CD4-positive, alpha-beta T cell (primary cell): ENCODE results near the gene SPAG7. TPM values are rescaled to one million over a fixed set of nuclear protein-coding genes. Genes with fewer than 3 reads are reported as not detected.
"Not testable (repeated sequence)": the region's sequence is repeated elsewhere in the genome, so short reads cannot be mapped to it uniquely, and the experiment has no call there.

Experiments
- ATAC-seq: fragments of 200-7000 bp; cut with Tn5 transposase; one replicate; pipeline ENCODE4 v1.10.0; 2022; ENCODE audit warnings: mild to moderate bottlenecking; ENCODE audit not compliant: poor library complexity
- CTCF ChIA-PET: fragments of 350-600 bp; sonication (Branson Sonifier 250); formaldehyde crosslinking; loops from one replicate; lab custom pipeline; 2021; ENCODE audit warnings: antibody characterized with exemption, inconsistent platforms; lab: Charles Lee
- POLR2A ChIA-PET: fragments of 350-600 bp; sonication (Branson Sonifier 250); formaldehyde crosslinking; loops from one replicate; lab custom pipeline; 2021; ENCODE audit warnings: antibody characterized with exemption, inconsistent platforms; lab: Charles Lee
- DNase-seq, 14 experiments: peaks; one replicate each; pipeline ENCODE4 v3.0.0-alpha.2; 2013 to 2020; ENCODE audit warnings: mixed read lengths in 2 of 14
- H3K27ac ChIP-seq, 2 donors: one replicate each; pipeline versions ENCODE4 v1.5.1 to v1.7.0; 2013; ENCODE audit warnings: low read length in 2 of 2, low read depth in 1 of 2, mild to moderate bottlenecking in 1 of 2
- H3K27me3 ChIP-seq, 2 experiments: 1 replicate in 1 of 2; 2 replicates in 1 of 2; pipeline versions ENCODE4 v1.6.1 to v1.7.0; 2013; ENCODE audit warnings: low read length in 2 of 2, control low read depth in 1 of 2, mild to moderate bottlenecking in 1 of 2, moderate library complexity in 1 of 2; ENCODE audit not compliant: insufficient read depth in 2 of 2, control insufficient read depth in 1 of 2
- H3K36me3 ChIP-seq: one replicate; pipeline ENCODE4 v1.6.1; 2013; ENCODE audit warnings: low read length, control low read depth; ENCODE audit not compliant: insufficient read depth
- H3K4me1 ChIP-seq: one replicate; pipeline ENCODE4 v1.6.1; 2013; ENCODE audit warnings: low read length, control low read depth; ENCODE audit not compliant: insufficient read depth
- H3K4me3 ChIP-seq: one replicate; pipeline ENCODE4 v1.5.1; 2013; ENCODE audit warnings: mild to moderate bottlenecking, low read length, moderate library complexity
- H3K9me3 ChIP-seq, 2 experiments: 1 replicate in 1 of 2; 2 replicates in 1 of 2; pipeline versions ENCODE4 v1.6.1 to v1.7.0; 2013; ENCODE audit warnings: low read length in 2 of 2, mild to moderate bottlenecking in 2 of 2, control low read depth in 1 of 2, moderate library complexity in 1 of 2; ENCODE audit not compliant: control insufficient read depth in 1 of 2, insufficient read depth in 1 of 2
- H3K27ac Mint-ChIP-seq: one replicate; pipeline ENCODE4 v1.8.0; 2020; ENCODE audit warnings: mixed read lengths
- H3K27me3 Mint-ChIP-seq: one replicate; pipeline ENCODE4 v1.8.0; 2021; ENCODE audit warnings: mixed read lengths
- H3K36me3 Mint-ChIP-seq: one replicate; pipeline ENCODE4 v1.8.0; 2021; ENCODE audit warnings: low read depth, mixed read lengths
- H3K4me1 Mint-ChIP-seq: one replicate; pipeline ENCODE4 v1.8.0; 2021; ENCODE audit warnings: low read depth, mixed read lengths
- H3K4me3 Mint-ChIP-seq: one replicate; pipeline ENCODE4 v1.8.0; 2020; ENCODE audit warnings: mild to moderate bottlenecking, mixed read lengths
- H3K9me3 Mint-ChIP-seq: one replicate; pipeline ENCODE4 v1.8.0; 2020; ENCODE audit warnings: mixed read lengths
- CTCF ChIP-seq: fragments of 200-600 bp; IDR thresholded peaks from one replicate; pipeline ENCODE4 v1.8.0; 2022; ENCODE audit warnings: antibody characterized with exemption, mild to moderate bottlenecking
- intact Hi-C, 2 experiments: fragments of 100-400 bp; cut with DNase I in 1 of 2; cut with micrococcal nuclease in 1 of 2; formaldehyde crosslinking; loops; one replicate each; pipeline versions ENCODE4 v1.15.1 to v1.9.0; 2023 to 2025; cut with DNase I, micrococcal nuclease
- total RNA-seq, 174 experiments: library from RNA in 2 of 174; stranded (reverse) in 2 of 174; gene quantifications; one replicate each; pipeline ENCODE4 v1.2.3 and lab custom pipeline; 2021 to 2026

The SPAG7 gene
- total RNA-seq, 2 experiments from 2014 or later = 30.2 to 30.9 TPM

- H3K27me3 ChIP-seq = no peaks in the 10 kb centered on the region
- no peak overlapping the region for H3K4me3 ChIP-seq
- peaks cover 12% of the 10 kb centered on the region for H3K4me1 Mint-ChIP-seq
- DNase-seq (no peak), ATAC-seq (no peak)
- no peaks in the 10 kb centered on the region for H3K36me3 ChIP-seq
- peaks cover 8% of the 10 kb centered on the region for H3K4me1 ChIP-seq
- no peak overlapping the region for H3K27ac ChIP-seq
- no peaks in the 10 kb centered on the region for H3K9me3 Mint-ChIP-seq
- no peak overlapping the region for H3K4me3 Mint-ChIP-seq
- H3K36me3 Mint-ChIP-seq = peaks cover 17% of the 10 kb centered on the region
- ChIA-PET POLR2A (interaction anchor here (1.0 kb wide), 1 partner anchor 11 kb away, joined by 8 read pairs; the partner anchor contains the start of gene SLC25A11), CTCF (no interaction called here)
- H3K27me3 Mint-ChIP-seq = no peaks in the 10 kb centered on the region
- no peak overlapping the region for H3K27ac Mint-ChIP-seq
- TF ChIP-seq CTCF = no peak
- intact Hi-C loops = no loop called here
- no peaks in the 10 kb centered on the region for H3K9me3 ChIP-seq
Measured at GRCh38 chr17:4928881-4929280, 38.7 kb downstream of the SPAG7 start.

GRCh38 chr17:4926577-4927335 lies 40.9 kb downstream of the SPAG7 start:
- DNase-seq, H3K9me3 Mint-ChIP-seq, H3K9me3 ChIP-seq, intact Hi-C loops, H3K4me3 Mint-ChIP-seq, ATAC-seq, H3K27ac ChIP-seq, H3K27me3 Mint-ChIP-seq, H3K4me1 ChIP-seq, H3K4me1 Mint-ChIP-seq, CTCF ChIA-PET, H3K36me3 ChIP-seq, H3K27ac Mint-ChIP-seq, H3K4me3 ChIP-seq, H3K27me3 ChIP-seq: not testable (repeated sequence)
- H3K36me3 Mint-ChIP-seq = peaks cover 14% of the 10 kb centered on the region
- POLR2A ChIA-PET = interaction anchor here (0.8 kb wide), 1 partner anchor 41 kb away, joined by 3 read pairs; the partner anchor contains the start of gene SPAG7

GRCh38 chr17:4921320-4921719 lies 46.3 kb downstream of the SPAG7 start:
- H3K27ac ChIP-seq = no peak overlapping the region
- Mint-ChIP-seq H3K27me3 (no peaks in the 10 kb centered on the region), H3K4me3 (no peak overlapping the region), H3K9me3 (no peaks in the 10 kb centered on the region), H3K27ac (no peak overlapping the region), H3K4me1 (peaks cover 4% of the 10 kb centered on the region), H3K36me3 (no peaks in the 10 kb centered on the region)
- no peak for DNase-seq
- no peak for ATAC-seq
- POLR2A ChIA-PET = no interaction called here
- no peaks in the 10 kb centered on the region for H3K36me3 ChIP-seq
- CTCF ChIA-PET = no interaction called here
- no peaks in the 10 kb centered on the region for H3K9me3 ChIP-seq
- H3K4me3 ChIP-seq = no peak overlapping the region
- no peak for TF ChIP-seq CTCF
- intact Hi-C loops = no loop called here
- H3K27me3 ChIP-seq = no peaks in the 10 kb centered on the region
- no peaks in the 10 kb centered on the region for H3K4me1 ChIP-seq
